ENCODE data around the gene PTPN14. TPM values are rescaled to one million over a fixed set of nuclear protein-coding genes. Genes with fewer than 3 reads are reported as not detected.

Gene PTPN14
- total and polyA plus RNA-seq, 2 of the 8 experiments (the other 6 are each of a cell fraction or from before 2014, with no cell fraction given), result 14.4 to 93.6 TPM

DNA sequence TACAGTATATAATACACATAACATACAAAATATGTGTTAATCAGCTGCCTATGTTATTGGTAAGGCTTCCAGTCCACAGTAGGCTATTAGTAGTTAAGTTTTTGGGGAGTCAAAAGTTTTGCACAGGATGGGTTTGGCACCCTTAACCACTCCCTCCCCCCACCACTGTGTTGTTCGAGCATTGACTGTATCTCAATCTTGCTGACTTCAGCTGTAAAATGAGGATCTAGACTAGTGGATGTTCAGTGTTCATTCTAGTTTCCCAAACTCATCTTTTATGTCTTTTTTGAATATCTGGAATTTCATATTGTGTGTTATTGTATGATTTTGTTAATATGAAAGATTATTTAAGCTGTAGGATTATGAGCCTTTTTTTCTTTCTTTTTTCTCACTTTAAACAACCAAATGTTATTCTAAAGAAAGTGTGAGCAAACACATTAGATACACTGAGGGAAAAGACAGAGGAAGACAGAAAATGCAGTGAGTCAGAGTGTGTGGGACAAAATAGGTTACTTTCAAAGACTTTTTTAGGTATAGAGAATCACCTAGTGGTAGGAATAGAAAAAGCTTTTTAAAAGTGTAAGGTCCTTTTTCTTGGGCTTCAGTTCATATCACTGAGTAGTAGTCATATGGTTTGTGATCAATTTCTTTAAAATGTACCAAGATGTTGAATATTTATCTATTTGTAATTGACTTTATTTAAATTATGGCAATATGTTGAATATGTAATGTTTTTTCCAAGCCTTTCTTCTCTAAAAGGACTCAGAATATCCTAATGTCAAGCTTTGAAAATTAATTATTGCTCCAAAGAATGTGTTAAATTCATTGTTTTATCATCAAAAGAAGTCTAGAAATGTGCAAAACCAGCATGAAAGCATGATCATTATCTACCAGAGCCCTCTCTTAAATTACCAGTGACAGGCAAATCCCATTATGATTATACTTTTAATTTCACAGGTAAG lies 33.7 kb upstream of the PTPN14 start:
- Histone ChIP-seq H3K14ac (ENCODE audit: insufficient read length) (no peak overlapping the region), H2AFZ (ENCODE audit: low read length) (no peak overlapping the region), H3K4ac (replicated peaks; ENCODE audit: insufficient read length, low read depth, low read length) (no peak overlapping the region), H4K91ac (replicated peaks; ENCODE audit: insufficient read length, low read length) (no peak overlapping the region), H3K56ac (replicated peaks; ENCODE audit: insufficient read length, low read depth, low read length) (no peak overlapping the region), H4K8ac (ENCODE audit: extremely low read depth, insufficient read depth, low read length) (no peak overlapping the region), H2AK5ac (ENCODE audit: low read depth, low read length) (no peak overlapping the region), H3K4me3 (ENCODE audit: extremely low read depth in 1 of 4, insufficient read depth in 2 of 4, low read depth in 3 of 4, low read length in 4 of 4) (no peak overlapping the region), H4K5ac (ENCODE audit: insufficient read length, low read depth, low read length) (no peak overlapping the region), H2BK120ac (replicated peaks; ENCODE audit: low read depth, low read length) (no peak overlapping the region), H3K9ac (replicated peaks in 1 of 4; ENCODE audit: extremely low read depth in 1 of 4, low read depth in 3 of 4, low read length in 3 of 4) (no peak overlapping the region), H3K79me1 (ENCODE audit: low read depth, low read length) (no peaks in the 10 kb centered on the region; the same call in 1 of the 2 replicates), H2BK5ac (ENCODE audit: low read depth, low read length) (no peak overlapping the region), H3K79me2 (ENCODE audit: control insufficient read depth in 1 of 2, insufficient read depth in 2 of 2, low read length in 2 of 2) (no peaks in the 10 kb centered on the region), H3K27ac (ENCODE audit: low read depth, low read length) (no peak overlapping the region), H3K36me3 (ENCODE audit: control insufficient read depth in 2 of 4, insufficient read depth in 4 of 4, low read length in 3 of 4) (no peaks in the 10 kb centered on the region), H2BK15ac (ENCODE audit: low read length) (no peak overlapping the region), H3K4me2 (ENCODE audit: insufficient read depth in 1 of 2, low read depth in 2 of 2, low read length in 2 of 2) (no peak overlapping the region), H3K27me3 (replicated peaks in 1 of 4; ENCODE audit: control insufficient read depth in 3 of 4, extremely low read depth in 1 of 4, insufficient read depth in 3 of 4, low read length in 3 of 4) (no peaks in the 10 kb centered on the region), H3K23ac (ENCODE audit: insufficient read length) (no peak overlapping the region), H2BK12ac (ENCODE audit: low read depth, low read length) (no peak overlapping the region; the same call in 1 of the 2 replicates), H4K20me1 (replicated peaks in 1 of 2; ENCODE audit: control insufficient read depth in 1 of 2, insufficient read depth in 2 of 2, low read length in 2 of 2) (no peaks in the 10 kb centered on the region), H2BK20ac (ENCODE audit: low read length) (no peak overlapping the region), H3K18ac (ENCODE audit: extremely low read depth, low read length) (no peak overlapping the region), H3K9me3 (ENCODE audit: insufficient read depth in 2 of 2, low read depth in 1 of 2, low read length in 1 of 2) (no peaks in the 10 kb centered on the region), H3K4me1 (replicated peaks in 1 of 4; ENCODE audit: control insufficient read depth in 3 of 4, insufficient read depth in 4 of 4, low read length in 3 of 4) (peaks cover 3 to 9% (median 7%) of the 10 kb centered on the region in 4 experiments; a peak in 5 of 7 replicates), H3K23me2 (ENCODE audit: low read depth, low read length) (no peaks in the 10 kb centered on the region)
- TF ChIP-seq HDAC2 (IDR thresholded peaks at IDR 0.05; ENCODE audit: borderline replicate concordance in 1 of 2, low read depth in 2 of 2, low read length in 2 of 2) (no peak), SIRT6 (IDR thresholded peaks at IDR 0.05; ENCODE audit: low read length) (no peak), RAD21 (IDR thresholded peaks at IDR 0.05 in 1 of 2, conservative IDR thresholded peaks at IDR 0.05 in 1 of 2; ENCODE audit: low read depth in 2 of 2, low read length in 2 of 2) (peak; percentile 83 to 91)
- TF ChIP-seq, protein P1, sequence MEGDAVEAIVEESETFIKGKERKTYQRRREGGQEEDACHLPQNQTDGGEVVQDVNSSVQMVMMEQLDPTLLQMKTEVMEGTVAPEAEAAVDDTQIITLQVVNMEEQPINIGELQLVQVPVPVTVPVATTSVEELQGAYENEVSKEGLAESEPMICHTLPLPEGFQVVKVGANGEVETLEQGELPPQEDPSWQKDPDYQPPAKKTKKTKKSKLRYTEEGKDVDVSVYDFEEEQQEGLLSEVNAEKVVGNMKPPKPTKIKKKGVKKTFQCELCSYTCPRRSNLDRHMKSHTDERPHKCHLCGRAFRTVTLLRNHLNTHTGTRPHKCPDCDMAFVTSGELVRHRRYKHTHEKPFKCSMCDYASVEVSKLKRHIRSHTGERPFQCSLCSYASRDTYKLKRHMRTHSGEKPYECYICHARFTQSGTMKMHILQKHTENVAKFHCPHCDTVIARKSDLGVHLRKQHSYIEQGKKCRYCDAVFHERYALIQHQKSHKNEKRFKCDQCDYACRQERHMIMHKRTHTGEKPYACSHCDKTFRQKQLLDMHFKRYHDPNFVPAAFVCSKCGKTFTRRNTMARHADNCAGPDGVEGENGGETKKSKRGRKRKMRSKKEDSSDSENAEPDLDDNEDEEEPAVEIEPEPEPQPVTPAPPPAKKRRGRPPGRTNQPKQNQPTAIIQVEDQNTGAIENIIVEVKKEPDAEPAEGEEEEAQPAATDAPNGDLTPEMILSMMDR (IDR thresholded peaks at IDR 0.05; ENCODE audit: control extremely low read depth in 1 of 3, insufficient read depth in 1 of 3, low read depth in 1 of 3, low read length in 3 of 3), result peak in 2 of 3 experiments; percentile 57 to 70; a peak in 2 of 4 replicates
- POLR2A ChIA-PET (ENCODE audit: partially characterized antibody), result interaction anchor here (1.1 to 6.9 kb wide), 6 partner anchors 25 to 266 kb away, joined by 3 to 69 read pairs (median 5); partner anchors contain the start of gene PTPN14
- DNase-seq (ENCODE audit: low read depth in 1 of 2, low spot score in 2 of 2) (no peak), FAIRE-seq (no peak)
- CTCF ChIA-PET (ENCODE audit: partially characterized antibody), result interaction anchor here (0.5 to 18.8 kb wide), 50 partner anchors 8 to 595 kb away, joined by 3 to 445 read pairs (median 4); partner anchors contain the start of gene PTPN14
- 65% methylated on average over 1 of the region's 1 CpG; no CpG with 5 or more reads in 1 of the 2 experiments for WGBS, 2 experiments (ENCODE audit: extremely low coverage in 1 of 2, insufficient coverage in 1 of 2, insufficient read length in 1 of 2, insufficient replicate concordance in 2 of 2, low coverage in 1 of 2, low lambda C conversion rate in 2 of 2, missing lambda C conversion rate in 1 of 2)
